GM04503 (cell line): ENCODE results near the gene LACRT.

Experiments
- DNase-seq: peaks from one replicate; pipeline ENCODE4 v3.0.0-alpha.2; 2012; ENCODE audit warnings: low read depth

LACRT gene

DNA sequence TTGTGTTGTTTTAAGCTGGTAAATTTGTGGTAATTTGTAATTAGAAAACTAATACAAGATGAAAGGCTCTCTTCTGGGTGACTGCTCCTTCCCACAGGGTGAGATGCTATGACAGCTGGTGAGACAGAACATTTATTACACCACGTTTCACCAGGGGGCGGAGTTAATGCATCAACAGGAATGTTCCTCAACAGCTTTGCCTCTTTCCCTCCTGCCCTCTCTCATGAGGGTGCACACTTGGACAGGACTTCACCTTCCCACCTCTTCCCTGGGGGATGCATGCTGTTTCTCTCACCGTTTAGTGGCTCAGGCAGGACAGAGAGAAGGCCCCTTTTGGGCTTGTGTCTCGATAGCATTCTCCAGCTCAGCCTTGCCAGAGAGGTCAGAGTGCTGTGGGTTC, 32.9 kb downstream of the LACRT start:
- DNase-seq, result no peak

DNA sequence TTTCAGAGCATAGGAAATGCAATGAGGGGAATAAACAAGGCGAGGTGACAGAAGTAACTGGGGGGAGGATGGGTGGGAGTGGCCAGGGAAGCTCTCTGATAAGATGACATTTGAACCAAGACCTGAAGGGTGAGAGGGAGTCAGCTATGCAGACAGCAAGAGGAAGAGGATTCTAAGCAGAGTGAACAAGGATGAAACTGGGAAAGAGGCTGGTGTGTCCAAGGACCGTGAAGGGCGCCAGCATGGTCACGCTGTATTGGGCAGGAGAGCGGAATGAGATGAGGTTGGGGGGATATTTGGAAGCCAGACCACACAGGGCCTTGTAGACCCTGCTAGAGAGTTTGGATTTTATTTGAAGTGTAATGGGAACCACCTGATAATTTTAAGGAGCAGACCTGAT, 35.7 kb downstream of the LACRT start:
- DNase-seq, result no peak

DNA sequence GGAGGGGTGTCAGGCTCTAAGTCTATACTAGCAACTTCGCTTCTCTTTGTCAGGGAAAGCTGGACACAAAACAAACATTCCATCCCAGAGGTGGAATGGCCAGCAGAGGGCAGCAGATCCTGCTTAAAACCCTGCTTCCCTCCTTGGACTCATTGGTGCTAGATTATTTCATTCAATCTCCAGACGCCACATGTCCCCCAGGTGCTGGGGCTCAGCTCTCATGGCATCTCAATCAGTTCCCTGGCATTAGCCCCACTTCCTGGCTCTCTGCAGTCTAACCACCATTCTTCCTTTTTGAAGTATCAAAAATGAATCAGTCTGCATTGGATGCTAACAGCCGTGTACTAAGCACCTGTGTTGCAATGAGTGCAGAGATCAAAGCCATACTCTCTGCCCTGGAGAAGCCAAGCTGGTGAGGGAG, 38.2 kb downstream of the LACRT start:
- no peak for DNase-seq

DNA sequence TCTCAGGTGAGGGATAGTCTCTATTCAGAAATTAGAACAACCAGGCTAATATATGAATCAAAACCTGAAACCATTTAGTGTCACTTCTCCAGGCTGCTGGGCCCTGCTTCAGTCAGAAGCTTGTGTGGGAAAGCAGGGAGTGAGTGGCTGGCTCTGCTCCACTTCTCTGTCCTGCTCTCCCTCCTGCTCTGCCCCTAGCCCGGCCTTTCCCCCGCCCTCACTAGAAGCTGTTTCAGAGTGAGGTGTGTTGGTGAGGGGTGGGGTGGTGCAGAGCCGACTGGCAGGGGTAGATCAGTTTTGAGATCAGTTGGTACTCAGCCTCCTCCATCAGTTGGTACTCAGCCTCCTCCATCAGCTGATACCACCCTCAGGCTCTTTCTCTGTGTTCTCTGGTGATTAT, 39.2 kb downstream of the LACRT start:
- DNase-seq, result no peak

DNA sequence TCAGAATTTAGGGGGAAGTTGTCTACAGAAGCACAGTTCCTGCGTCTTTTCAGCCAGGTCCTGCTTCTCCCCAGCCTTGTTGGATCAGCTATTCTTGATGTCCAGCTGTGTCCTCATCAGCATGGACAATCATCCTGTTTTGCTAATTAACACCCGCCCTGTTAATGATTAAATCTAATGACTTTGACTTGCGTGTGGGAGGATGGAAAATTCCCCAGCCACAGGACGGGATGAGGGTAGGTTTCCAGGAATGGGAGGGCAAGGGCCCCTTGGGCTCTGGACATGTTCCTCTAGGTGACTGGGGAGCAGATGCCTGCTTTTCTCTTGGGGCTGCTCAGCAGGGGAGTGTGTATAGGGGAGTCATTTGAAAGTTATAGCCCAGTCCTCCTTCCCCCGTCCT, 41.0 kb downstream of the LACRT start:
- no peak for DNase-seq

DNA sequence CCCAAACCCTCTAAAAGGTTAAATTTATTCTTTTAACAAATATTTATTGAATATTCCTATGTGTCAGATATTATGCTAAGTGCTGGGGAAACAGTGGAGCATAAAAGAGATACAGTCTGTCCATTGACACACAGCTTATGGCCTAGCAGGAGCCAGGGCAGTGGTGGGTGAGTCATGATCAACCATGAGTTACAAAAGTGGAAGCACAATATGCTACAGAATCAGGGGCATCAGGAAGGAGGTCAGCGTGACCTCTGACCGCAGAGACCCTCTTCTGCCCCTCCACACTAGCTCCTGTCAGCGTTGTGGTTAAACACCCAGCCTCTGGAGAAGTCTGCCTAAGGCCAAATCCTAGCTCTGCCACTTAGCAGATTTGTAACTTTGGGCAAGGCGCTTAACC, 41.6 kb downstream of the LACRT start:
- no peak for DNase-seq

DNA sequence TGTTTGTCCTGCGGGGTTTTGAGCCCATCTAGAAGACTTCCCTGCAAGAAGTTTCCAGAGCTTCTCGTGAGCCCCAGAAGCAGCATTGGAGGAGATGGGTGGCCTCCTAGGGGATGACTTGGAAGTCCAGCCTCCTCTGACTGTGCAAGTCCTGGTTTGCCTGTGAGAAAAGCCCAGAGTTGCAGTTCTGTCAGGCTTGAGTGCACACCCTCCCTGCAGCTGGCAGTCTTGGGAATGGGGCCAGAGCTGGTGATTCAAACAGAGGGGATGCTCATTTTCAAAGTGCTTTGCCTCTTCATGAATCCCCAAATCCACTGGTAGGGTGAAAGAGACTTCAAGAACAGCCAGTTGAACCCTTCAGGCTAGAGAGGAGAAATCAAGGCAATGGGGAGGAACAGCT, 42.4 kb downstream of the LACRT start:
- DNase-seq, result no peak

DNA sequence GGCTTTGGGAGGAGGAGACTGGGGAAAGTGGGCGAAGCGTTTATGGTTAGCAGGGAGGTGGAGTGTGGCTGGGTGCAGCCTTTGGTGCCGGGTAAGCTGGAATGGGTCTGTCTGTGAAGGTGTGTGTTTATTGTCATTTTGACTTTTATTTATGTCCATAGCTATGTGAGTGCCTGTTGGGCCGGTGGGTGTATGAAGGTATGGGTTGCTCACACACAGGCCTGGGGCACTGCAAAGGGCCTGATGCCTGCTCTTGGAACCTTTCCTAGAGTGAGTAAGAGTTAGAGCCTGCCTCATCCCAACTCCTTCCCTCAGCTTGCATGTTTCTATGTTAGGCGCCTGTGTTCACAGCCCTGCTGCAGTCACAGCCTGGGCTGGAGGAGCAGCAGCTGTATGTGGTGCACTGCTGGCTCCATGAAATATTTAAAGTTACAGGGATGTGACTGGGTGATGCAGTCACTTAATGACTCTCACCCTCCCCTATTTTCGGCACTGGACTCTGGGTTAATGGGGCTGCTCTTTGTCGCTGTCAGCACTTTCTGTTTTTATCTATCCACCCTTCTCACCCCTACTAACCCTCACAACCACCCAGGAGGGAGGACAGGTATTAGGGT, 43.6 kb downstream of the LACRT start:
- no peak for DNase-seq

DNA sequence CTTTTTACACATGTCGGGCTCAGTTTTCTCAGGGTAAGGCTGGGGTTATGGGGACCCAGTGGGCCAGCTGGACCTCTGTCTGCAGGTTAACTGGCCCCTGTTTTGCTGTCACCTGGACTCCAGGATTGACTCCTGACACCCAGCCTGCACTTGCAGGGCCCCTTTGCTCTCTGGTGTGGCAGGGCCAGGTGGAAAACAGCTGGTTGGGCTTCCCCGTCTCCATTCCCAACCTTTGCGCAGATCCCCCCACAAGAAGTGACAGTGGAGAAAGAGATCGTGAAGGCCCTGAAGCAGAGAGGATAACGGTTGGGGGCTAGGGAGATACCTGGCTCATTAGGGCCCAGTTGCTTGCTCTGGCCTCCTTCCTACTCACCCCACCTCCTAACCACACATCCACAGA, 44.7 kb downstream of the LACRT start:
- DNase-seq, result no peak

DNA sequence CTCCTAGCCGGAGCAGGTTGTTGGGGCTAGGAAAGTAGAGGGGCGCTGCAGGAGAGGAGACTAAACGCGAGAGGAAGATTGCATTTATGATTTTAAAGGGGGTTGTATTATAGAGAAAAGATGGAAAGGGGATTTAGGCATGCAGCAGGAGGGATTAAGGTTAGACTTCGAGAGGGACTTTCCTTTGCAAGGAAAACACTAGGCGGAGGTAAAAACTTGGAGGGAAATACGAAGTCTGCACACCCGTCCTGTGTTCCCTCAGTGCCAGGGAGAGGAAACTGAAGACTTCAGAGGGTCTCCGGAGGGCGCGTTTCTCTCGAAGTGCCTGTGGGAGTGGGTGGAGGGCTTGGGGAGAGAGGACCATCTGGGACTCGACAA, 45.8 kb downstream of the LACRT start:
- DNase-seq, result no peak

DNA sequence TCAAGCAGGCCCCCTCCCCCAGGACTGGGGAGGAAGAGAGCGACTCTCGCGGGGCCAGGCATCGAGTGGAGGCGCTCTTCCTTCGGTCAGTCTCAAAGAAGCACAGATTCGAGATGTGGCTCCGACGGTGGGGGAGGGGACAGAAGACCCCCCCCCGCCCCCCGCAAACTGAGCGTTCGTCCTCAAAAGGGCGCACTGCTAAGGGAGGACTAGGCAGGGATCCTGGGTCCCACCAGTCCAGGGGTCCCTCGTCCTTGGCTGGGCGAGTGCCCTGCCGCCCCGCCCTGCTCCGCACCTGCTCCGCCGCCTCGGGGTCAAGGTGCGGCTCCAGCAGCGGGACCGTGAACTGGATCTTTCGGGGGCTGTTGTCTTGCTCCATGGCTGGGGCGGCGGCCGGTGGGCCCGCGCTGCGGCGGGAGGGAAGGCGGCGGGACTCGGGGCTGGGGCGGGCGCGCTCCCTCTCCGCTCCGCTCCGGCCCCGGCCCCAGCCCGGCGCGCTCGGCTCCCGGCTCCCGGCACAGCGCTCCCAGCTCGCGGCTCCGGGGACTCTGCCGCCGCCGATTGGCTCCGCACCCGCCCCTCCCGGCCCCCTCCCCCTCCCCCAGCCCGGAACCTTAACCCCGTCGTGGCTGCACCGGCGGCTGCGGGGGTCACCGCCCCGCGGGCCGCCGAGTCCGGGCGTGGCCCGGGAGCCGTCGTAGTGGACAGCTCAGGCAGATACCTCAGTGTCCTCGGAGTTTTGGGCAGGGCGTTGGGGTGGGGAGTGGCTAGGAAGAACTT, 46.4 kb downstream of the LACRT start, which contains the start of gene PPP1R1A:
TSS of gene PPP1R1A (minus strand) at position 550 of the 780 bp plus-strand sequence. CDS start at position 379, 171 bp downstream.
- DNase-seq, result no peak

DNA sequence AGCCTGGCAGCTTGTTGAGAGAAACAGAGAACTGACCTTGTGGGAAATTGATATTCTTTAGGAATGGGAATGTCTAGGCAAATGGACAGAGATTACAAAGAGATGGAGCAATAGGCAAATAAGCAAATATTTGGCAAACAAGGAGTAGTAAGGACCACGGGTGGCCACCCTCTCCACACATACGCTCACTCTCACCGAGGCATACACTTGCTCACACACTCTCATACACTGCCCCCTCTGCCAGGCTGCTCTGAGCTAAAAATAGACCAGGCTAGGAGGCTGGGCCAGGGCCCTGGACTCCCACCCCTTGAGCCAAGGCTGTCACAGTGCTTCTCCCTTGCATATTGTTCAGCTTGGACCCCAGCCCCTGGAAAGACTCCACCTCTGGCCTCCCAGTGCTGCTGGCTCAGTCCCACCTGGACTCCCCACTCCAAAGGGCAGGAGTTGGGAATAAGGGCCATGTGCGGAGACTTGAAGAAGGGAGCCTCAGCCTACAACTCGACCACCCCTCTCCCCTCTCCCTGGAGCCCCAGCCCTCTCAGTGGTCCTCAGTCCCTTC, 47.3 kb downstream of the LACRT start:
- DNase-seq, result no peak

DNA sequence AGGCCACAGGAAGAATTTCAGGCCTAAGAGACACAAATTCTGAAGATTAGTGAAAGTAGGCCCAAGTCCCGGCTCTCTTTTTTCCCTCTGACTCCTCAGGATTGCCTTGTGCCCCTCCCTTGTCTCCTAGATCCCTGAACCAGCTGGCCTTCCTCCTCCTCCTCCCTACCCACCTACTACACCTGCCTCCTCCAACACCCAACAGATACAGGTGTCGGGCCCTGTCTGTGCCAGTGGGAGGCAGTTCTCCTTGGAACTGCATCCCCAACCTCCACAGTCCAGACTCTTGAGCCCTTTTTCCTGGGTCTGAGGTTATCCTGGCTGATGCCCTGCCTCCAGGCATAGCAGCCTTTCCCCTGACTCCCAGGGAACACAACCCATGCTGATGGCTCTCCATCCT, 48.1 kb downstream of the LACRT start:
- DNase-seq, result no peak

DNA sequence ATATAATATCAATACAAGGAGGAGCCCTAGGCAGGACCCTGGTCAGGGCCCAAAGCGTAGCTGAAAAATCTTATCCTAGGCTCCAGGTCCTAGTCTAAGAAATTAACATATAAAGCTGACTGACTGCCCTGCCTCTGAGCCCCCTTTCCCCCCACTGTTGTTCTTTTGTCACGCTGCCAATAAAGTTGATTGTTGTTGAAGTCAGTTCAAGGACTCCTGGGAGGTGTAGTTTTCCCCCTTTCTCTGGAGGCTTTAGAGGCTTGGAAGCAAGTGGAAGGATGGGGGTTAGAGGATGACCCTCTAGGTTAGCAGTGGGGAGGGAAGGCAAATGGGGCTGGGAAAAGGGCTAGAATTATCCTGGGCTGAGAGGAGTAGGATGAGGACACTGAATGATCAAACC, 49.5 kb downstream of the LACRT start:
- DNase-seq, result no peak

DNA sequence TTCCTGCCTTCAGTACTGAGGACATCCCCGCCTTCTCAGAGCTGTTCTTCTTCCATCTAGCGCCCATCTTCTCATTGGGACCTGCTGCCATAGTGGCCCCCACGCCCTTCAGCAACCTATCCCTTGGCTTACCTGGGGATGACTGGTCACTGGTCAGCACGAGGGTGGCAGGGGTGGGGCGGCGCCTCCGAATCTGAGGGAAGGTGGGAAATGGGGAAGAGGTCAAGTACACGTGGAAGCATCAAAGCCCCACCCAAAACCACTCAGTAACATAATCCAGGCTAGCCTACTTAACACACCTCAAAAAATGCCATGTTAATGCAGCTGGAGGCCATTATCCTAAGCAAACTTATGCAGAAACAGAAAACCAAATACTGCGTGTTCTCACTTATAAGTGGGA, 50.6 kb downstream of the LACRT start:
- no peak for DNase-seq

DNA sequence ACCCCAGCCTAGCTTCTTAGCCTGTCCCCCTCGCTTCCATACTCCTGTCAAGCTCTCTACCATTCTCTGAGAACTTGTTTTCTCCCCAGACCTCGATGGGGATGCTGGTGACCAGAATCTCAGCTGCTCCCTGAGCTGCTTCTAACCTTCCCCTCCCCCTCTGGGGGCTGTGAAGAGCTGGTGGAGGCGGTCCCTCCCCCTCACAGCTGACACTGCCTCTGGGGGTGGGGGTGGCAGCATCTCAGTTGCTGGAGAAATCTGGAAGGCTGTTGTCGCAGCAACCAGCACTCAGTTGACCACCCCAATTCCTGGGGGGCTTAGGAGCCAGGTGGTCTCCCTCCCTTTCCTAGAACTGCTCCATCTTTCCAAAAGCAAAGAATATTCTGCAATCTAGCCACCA, 51.0 kb downstream of the LACRT start:
- DNase-seq, result no peak

DNA sequence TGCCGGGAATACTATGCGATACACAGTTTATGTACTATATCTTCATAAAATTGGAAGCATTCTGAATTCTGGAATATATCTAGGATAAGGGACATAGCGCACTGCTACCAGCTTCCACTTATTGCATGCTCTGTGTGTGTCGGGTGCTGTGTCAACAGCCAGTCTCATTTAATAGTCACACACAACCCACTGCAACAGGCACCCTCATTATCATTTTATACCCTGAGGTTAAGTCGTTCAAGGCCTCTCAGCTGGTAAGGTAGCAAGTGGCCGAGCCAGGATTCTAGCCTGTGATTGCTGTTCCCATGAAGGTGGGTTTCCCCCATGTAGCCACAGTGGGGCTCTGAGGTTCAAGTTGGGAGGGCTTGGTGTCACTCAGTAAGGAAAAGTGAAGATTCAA, 53.3 kb downstream of the LACRT start:
- no peak for DNase-seq
